K562 (cell line): Measurements from ENCODE around the gene EPB41L4B.

Source experiments
- ATF4 ChIP-seq: fragments of 450-650 bp; formaldehyde crosslinking; IDR thresholded peaks from 2 replicates; pipeline ENCODE4 v1.4.0; 2022; ENCODE audit warnings: mild to moderate bottlenecking, moderate library complexity
- CHD1 ChIP-seq: fragments of 200-600 bp; sonication (generic); IDR thresholded peaks from one replicate; pipeline ENCODE4 v1.6.1; 2012; ENCODE audit warnings: mild to moderate bottlenecking, moderate library complexity, low read length, inconsistent platforms
- CTCF ChIP-seq, 3 experiments: IDR thresholded peaks in 2 of 3; conservative IDR thresholded peaks in 1 of 3; 2 replicates each; pipeline ENCODE4 v1.5.1; 2011 to 2012; ENCODE audit warnings: low read length in 3 of 3, mild to moderate bottlenecking in 3 of 3, control low read depth in 2 of 3, improper control_type of control experiment in 1 of 3, inconsistent platforms in 1 of 3, low read depth in 1 of 3, mixed read lengths in 1 of 3, moderate library complexity in 1 of 3; ENCODE audit not compliant: insufficient read depth in 2 of 3
- FOSL1 ChIP-seq: fragments of 200-800 bp; sonication (Bioruptor generic); conservative IDR thresholded peaks from 2 replicates; pipeline ENCODE4 v1.6.1; 2016; ENCODE audit warnings: missing genetic modification characterization, missing compliant biosample characterization
- MTA3 ChIP-seq: fragments of 450-650 bp; formaldehyde crosslinking; IDR thresholded peaks from 2 replicates; pipeline ENCODE4 v1.6.1; 2017; ENCODE audit warnings: mild to moderate bottlenecking, borderline replicate concordance
- RBM39 ChIP-seq: fragments of 200-400 bp; formaldehyde crosslinking; optimal IDR thresholded peaks from 2 replicates; pipeline ENCODE3; 2018; ENCODE audit warnings: low read depth, low read length
- ZNF449 ChIP-seq: fragments of 250-450 bp; sonication (Bioruptor Pico); IDR thresholded peaks from 2 replicates; pipeline ENCODE4 v1.8.0; 2022; ENCODE audit warnings: moderate library complexity, mild to moderate bottlenecking, inconsistent platforms

- no peak for TF ChIP-seq FOSL1
- no peak for TF ChIP-seq CTCF (IDR thresholded peaks at IDR 0.05 in 2 of 3, conservative IDR thresholded peaks at IDR 0.05 in 1 of 3; ENCODE audit: insufficient read depth in 2 of 3, low read depth in 1 of 3, low read length in 3 of 3)
- no peak for TF ChIP-seq ATF4
- no peak for TF ChIP-seq ZNF449
- TF ChIP-seq MTA3, result no peak
- TF ChIP-seq CHD1, result no peak
- TF ChIP-seq RBM39, result no peak
These were observed 68.6 kb downstream of the EPB41L4B start for GRCh38 chr9:109252291-109252690.
